ENCODE results near the gene THOC6. TPM values are rescaled to one million over a fixed set of nuclear protein-coding genes. Genes with fewer than 3 reads are reported as not detected.
"Not testable (repeated sequence)": the region's sequence is repeated elsewhere in the genome, so short reads cannot be mapped to it uniquely, and the experiment has no call there.

Gene THOC6
- total RNA-seq, 1 donor from 2014 or later = 27.4 TPM

DNA sequence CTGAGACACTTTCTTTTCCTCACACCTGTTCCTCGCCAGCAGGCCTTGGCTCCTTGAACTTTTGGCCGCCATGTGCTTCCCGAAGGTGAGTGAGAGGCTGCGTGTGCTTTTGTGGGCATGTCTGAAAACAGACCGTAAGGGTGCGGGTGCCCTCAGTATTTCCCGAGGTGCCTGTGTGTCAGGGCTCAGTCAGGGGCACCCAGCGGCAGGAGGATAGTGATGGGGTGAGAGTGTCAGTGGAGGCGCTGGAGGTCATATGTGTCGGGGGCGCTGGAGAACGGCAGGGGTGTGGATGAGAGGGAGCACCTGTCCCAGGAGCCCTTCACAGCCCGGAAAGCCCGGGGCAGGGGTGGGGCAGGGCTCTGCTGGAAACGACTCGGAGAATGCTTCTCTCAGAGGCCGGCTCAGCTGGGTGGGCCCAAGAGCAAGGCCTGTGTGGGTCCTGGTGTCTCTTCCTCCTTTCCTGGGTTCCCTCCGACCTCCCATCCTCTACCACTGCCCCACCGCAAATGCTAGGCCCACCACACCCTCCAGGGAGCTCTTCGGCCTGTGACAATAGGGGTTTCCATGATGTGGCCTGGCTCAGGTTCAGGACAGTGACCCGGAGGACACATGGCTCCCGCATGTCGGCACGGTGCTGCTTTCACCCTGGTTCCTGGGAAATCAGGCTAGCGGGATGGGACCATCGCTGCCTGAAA is 42.1 kb downstream of the THOC6 start:
- TF ChIP-seq, protein P1, sequence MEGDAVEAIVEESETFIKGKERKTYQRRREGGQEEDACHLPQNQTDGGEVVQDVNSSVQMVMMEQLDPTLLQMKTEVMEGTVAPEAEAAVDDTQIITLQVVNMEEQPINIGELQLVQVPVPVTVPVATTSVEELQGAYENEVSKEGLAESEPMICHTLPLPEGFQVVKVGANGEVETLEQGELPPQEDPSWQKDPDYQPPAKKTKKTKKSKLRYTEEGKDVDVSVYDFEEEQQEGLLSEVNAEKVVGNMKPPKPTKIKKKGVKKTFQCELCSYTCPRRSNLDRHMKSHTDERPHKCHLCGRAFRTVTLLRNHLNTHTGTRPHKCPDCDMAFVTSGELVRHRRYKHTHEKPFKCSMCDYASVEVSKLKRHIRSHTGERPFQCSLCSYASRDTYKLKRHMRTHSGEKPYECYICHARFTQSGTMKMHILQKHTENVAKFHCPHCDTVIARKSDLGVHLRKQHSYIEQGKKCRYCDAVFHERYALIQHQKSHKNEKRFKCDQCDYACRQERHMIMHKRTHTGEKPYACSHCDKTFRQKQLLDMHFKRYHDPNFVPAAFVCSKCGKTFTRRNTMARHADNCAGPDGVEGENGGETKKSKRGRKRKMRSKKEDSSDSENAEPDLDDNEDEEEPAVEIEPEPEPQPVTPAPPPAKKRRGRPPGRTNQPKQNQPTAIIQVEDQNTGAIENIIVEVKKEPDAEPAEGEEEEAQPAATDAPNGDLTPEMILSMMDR (IDR thresholded peaks at IDR 0.05) = no peak
- no peaks in the 10 kb centered on the region for H3K36me3 Mint-ChIP-seq (ENCODE audit: low read depth)
- no peaks in the 10 kb centered on the region for H3K27me3 Mint-ChIP-seq (ENCODE audit: low read depth)
- H3K9me3 Mint-ChIP-seq (ENCODE audit: low read depth) = no peaks in the 10 kb centered on the region
- H3K27ac Mint-ChIP-seq (ENCODE audit: unreplicated experiment) = peak overlapping the region; percentile 79
- H3K4me1 Mint-ChIP-seq (ENCODE audit: low read depth) = peaks cover 10% of the 10 kb centered on the region
- no peak for DNase-seq (ENCODE audit: low spot score)
- H3K4me3 Mint-ChIP-seq (ENCODE audit: unreplicated experiment) = peak overlapping the region; percentile 59

DNA sequence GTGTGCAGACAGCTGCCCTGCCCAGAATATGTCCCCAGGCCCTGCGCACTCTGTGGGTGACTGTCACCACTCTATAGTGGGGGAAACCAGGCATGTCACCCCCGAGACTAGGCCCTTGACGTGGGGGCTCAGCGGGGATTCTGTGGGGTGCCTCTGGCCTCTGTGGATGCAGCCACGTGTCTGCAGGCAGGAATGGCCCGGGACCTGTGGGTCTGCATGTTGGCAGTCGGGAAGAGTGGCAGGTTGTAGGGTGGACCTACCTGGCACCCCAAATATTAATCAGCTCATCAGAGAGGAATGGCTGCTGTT is 42.6 kb downstream of the THOC6 start:
- TF ChIP-seq, protein P1 (IDR thresholded peaks at IDR 0.05) = no peak
- Mint-ChIP-seq H3K4me1 (ENCODE audit: low read depth) (peaks cover 10% of the 10 kb centered on the region), H3K4me3 (ENCODE audit: unreplicated experiment) (no peak overlapping the region), H3K36me3 (ENCODE audit: low read depth) (no peaks in the 10 kb centered on the region), H3K9me3 (ENCODE audit: low read depth) (no peaks in the 10 kb centered on the region), H3K27me3 (ENCODE audit: low read depth) (no peaks in the 10 kb centered on the region), H3K27ac (ENCODE audit: unreplicated experiment) (no peak overlapping the region)
- DNase-seq (ENCODE audit: low spot score) = no peak

DNA sequence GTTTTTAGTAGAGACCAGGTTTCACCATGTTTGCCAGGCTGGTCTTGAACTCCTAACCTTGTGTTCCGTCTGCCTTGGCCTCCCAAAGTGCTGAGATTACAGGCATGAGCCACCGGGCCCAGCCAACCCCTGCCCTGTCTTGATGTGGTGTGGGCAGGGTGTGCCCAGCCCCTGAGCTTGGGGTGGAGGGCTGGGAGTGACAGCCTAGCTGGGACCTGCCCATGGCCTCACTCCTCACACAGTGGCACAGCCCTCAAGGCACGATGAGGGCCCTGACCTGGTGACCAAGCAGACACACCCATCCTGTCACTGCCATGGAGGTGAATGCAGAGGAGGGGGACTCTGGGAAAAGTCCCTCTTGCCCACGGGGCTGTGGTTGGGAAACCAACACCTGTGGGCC is 44.7 kb downstream of the THOC6 start:
- no peak for DNase-seq (ENCODE audit: low spot score)
- Mint-ChIP-seq H3K36me3 (ENCODE audit: low read depth) (peaks cover 2% of the 10 kb centered on the region), H3K9me3 (ENCODE audit: low read depth) (no peaks in the 10 kb centered on the region), H3K4me3 (ENCODE audit: unreplicated experiment) (no peak overlapping the region), H3K4me1 (ENCODE audit: low read depth) (peaks cover 10% of the 10 kb centered on the region), H3K27me3 (ENCODE audit: low read depth) (peaks cover 8% of the 10 kb centered on the region), H3K27ac (ENCODE audit: unreplicated experiment) (no peak overlapping the region)
- TF ChIP-seq, protein P1 (IDR thresholded peaks at IDR 0.05) = no peak

DNA sequence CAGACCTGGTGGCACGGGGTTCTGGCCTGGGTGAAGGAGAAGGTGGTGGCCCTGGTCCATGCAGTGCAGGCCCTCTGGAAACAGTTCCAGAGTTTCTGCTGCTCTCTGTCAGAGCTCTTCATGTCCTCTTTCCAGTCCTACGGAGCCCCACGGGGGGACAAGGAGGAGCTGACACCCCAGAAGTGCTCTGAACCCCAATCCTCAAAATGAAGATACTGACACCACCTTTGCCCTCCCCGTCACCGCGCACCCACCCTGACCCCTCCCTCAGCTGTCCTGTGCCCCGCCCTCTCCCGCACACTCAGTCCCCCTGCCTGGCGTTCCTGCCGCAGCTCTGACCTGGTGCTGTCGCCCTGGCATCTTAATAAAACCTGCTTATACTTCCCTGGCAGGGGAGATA is 45.3 kb downstream of the THOC6 start:
- H3K9me3 Mint-ChIP-seq (ENCODE audit: low read depth); H3K27ac Mint-ChIP-seq (ENCODE audit: unreplicated experiment); H3K4me3 Mint-ChIP-seq (ENCODE audit: unreplicated experiment); H3K36me3 Mint-ChIP-seq (ENCODE audit: low read depth): not testable (repeated sequence)
- peak; percentile 53 for DNase-seq (ENCODE audit: low spot score)
- H3K4me1 Mint-ChIP-seq (ENCODE audit: low read depth) = peaks cover 10% of the 10 kb centered on the region
- H3K27me3 Mint-ChIP-seq (ENCODE audit: low read depth) = peaks cover 15% of the 10 kb centered on the region

DNA sequence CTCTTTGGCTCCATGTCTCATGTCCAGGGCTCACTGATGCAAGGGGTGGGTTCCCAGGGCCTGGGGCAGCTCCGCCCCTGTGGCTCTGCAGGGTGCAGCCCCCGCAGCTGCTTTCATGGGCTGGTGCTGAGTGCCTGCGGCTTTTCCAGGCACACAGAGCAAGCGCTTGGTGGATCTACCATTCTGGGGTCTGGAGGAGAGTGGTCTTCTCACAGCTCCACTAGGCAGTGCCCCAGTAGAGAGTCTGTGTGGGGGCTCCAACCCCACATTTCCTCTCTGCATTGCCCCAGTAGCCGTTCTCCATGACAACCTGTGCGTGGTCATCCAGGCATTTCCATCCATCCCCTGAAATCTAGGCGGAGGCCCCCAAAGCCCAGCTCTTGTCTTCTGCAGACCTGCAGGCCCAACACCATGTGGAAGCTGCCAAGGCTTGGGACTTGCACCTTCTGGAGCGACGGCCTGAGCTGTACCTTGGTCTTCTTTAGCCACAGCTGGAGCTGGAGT is 46.8 kb downstream of the THOC6 start:
- Mint-ChIP-seq H3K4me3 (ENCODE audit: unreplicated experiment) (no peak overlapping the region), H3K27ac (ENCODE audit: unreplicated experiment) (no peak overlapping the region), H3K4me1 (ENCODE audit: low read depth) (peaks cover 3% of the 10 kb centered on the region), H3K9me3 (ENCODE audit: low read depth) (no peaks in the 10 kb centered on the region), H3K27me3 (ENCODE audit: low read depth) (peaks cover 26% of the 10 kb centered on the region), H3K36me3 (ENCODE audit: low read depth) (peaks cover 2% of the 10 kb centered on the region)
- DNase-seq (ENCODE audit: low spot score) = no peak
- TF ChIP-seq, protein P1 (IDR thresholded peaks at IDR 0.05) = no peak

DNA sequence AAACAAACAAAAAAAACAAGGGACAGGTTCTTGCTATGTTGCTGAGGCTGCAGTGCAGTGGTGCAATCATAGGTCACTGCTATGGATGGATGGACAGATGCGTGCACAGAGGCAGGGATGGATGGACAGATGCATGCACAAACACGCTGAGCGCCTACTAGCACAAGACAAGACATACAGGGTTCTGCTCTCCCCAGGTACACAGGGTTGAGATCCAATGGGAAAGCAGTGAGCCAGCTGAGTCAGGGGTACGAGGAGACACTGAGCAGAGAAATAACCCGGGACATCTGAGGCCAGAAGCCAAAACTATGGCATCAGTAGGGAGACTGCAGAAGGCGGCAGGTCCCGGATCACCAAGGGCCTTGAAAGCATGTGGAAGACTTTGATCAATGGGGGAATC is 47.8 kb downstream of the THOC6 start:
- peaks cover 2% of the 10 kb centered on the region for H3K36me3 Mint-ChIP-seq (ENCODE audit: low read depth)
- no peaks in the 10 kb centered on the region for H3K9me3 Mint-ChIP-seq (ENCODE audit: low read depth)
- no peak overlapping the region for H3K27ac Mint-ChIP-seq (ENCODE audit: unreplicated experiment)
- no peaks in the 10 kb centered on the region for H3K4me1 Mint-ChIP-seq (ENCODE audit: low read depth)
- TF ChIP-seq, protein P1 (IDR thresholded peaks at IDR 0.05) = no peak
- DNase-seq (ENCODE audit: low spot score) = no peak
- H3K27me3 Mint-ChIP-seq (ENCODE audit: low read depth) = peaks cover 26% of the 10 kb centered on the region
- H3K4me3 Mint-ChIP-seq (ENCODE audit: unreplicated experiment) = no peak overlapping the region

DNA sequence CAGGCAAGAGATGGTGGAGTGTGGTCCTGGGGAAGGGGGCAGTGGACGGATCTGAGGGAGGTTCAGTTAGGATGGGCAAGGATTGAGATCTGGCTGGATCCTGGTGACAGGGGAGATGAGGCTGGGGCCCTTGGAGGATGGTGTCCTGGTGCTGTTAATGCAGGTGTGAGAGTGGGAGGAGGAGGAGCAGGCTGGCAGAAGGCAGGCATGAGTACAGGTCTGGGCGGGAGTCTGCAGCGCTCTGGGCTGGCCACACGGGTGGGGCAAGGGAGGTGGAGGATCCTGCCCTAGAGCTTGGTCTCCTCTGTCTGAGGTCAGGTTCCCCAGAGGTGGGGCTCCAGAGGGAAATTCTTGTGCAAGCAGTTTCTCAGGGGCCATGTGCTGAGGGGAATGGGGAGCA is 48.3 kb downstream of the THOC6 start:
- not testable (repeated sequence) for H3K36me3 Mint-ChIP-seq (ENCODE audit: low read depth)

DNA sequence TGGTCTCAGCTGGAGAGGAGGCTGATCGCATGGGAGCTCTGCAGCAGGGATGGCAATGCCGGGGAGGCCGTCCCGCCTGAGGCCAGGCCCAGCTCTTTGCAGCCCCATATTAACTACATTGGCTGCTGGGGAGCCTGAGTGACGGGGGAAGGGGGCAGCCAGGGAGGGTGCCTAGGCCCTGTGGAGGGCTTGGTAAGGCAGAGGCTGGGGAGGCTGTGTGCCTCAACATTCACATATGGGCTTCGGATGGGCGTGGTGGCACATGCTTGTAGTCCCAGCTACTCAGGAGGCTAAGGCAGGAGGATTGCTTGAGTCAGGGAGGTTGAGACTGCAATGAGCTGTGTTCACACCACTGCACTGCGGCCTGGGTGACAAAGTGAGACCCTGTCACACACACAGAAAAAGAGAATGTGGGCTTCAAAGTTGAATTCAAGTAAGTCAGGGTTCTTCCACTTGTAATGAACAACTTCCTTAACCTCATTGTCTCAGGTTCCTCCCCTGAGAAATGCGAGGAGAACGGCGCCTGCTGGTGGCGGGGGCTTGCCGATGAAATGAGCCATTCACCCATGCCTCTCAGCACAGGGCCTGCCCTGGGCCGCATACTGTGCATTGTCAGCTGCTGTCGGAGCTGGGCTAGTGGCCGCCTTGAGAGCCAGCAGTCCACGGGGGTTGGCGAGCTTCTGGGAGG is 48.9 kb downstream of the THOC6 start:
- H3K4me1 Mint-ChIP-seq (ENCODE audit: low read depth); H3K4me3 Mint-ChIP-seq (ENCODE audit: unreplicated experiment); DNase-seq (ENCODE audit: low spot score); H3K36me3 Mint-ChIP-seq (ENCODE audit: low read depth); H3K9me3 Mint-ChIP-seq (ENCODE audit: low read depth); H3K27ac Mint-ChIP-seq (ENCODE audit: unreplicated experiment): not testable (repeated sequence)
- peaks cover 28% of the 10 kb centered on the region for H3K27me3 Mint-ChIP-seq (ENCODE audit: low read depth)

More for the DNA sequence above, 48.3 kb downstream of the THOC6 start:
- DNase-seq (ENCODE audit: low spot score) = peak; percentile 49
- peaks cover 26% of the 10 kb centered on the region for H3K27me3 Mint-ChIP-seq (ENCODE audit: low read depth)
- not testable (repeated sequence) for H3K4me1 Mint-ChIP-seq (ENCODE audit: low read depth); H3K9me3 Mint-ChIP-seq (ENCODE audit: low read depth); H3K27ac Mint-ChIP-seq (ENCODE audit: unreplicated experiment); H3K4me3 Mint-ChIP-seq (ENCODE audit: unreplicated experiment)

Measured in chondrocyte (in vitro differentiated cells).